ENCODE data around the gene DNAJB8.

Gene DNAJB8

DNA sequence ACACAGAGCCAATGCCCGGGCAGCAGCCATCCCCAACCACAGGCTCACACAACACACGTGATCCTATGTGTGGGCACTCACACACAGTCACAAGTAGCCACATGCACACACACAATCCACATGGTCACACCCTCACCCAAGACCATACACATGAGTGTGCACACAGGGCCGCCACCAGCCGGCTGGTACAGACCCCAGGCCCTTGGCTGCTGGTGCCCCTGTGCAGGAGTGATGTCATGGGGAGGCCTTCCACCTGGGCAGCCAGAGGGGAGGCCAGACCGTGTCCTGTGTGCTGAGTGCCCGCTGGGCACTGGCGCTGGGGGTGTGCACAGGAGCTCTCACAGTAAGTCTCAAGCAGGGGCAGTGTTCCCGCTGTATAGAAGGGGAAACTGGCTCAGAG lies 36.9 kb downstream of the DNAJB8 start:
- no peak overlapping the region for H3K4me2 ChIP-seq (ENCODE audit: insufficient read depth, low read length, poor library complexity, severe bottlenecking)
- peak overlapping the region; percentile 82 for H2BK15ac ChIP-seq (ENCODE audit: low read length)
- H3K9ac ChIP-seq (ENCODE audit: low read depth, low read length, poor library complexity), result peak overlapping the region; percentile 74
- peak overlapping the region; percentile 69 for H3K18ac ChIP-seq (ENCODE audit: low read length)
- no peak overlapping the region for H3K27ac ChIP-seq (replicated peaks; ENCODE audit: low read length)
- H3K79me1 ChIP-seq (ENCODE audit: low read depth, low read length), result no peaks in the 10 kb centered on the region
- H4K91ac ChIP-seq (ENCODE audit: low read depth, low read length, poor library complexity), result no peak overlapping the region
- no peaks in the 10 kb centered on the region for H3K36me3 ChIP-seq (replicated peaks in 1 of 2; ENCODE audit: control insufficient read depth in 2 of 2, insufficient read depth in 2 of 2, low read length in 2 of 2)
- no peak overlapping the region for H3K4ac ChIP-seq (ENCODE audit: low read length)
- no peak for DNase-seq (ENCODE audit: low spot score)
- peaks cover 3 to 94% (median 73%) of the 10 kb centered on the region in 3 experiments for H3K27me3 ChIP-seq (ENCODE audit: control insufficient read depth in 3 of 3, insufficient read depth in 3 of 3, low read depth in 1 of 3, low read length in 3 of 3)
- H3K14ac ChIP-seq (ENCODE audit: low read length), result peak overlapping the region; percentile 73
- no peak overlapping the region for H2BK120ac ChIP-seq (ENCODE audit: low read depth, low read length)
- H4K8ac ChIP-seq (ENCODE audit: low read depth, low read length), result no peak overlapping the region
- H2AFZ ChIP-seq (ENCODE audit: low read length), result no peak overlapping the region
- H3K9me3 ChIP-seq (replicated peaks in 1 of 2; ENCODE audit: control insufficient read depth in 2 of 2, insufficient read depth in 1 of 2, low read depth in 1 of 2, low read length in 2 of 2), result no peaks in the 10 kb centered on the region
- H3K23ac ChIP-seq (ENCODE audit: low read depth, low read length, poor library complexity), result no peak overlapping the region
- H3K4me3 ChIP-seq (ENCODE audit: low read length in 2 of 2), result no peak overlapping the region
- WGBS, 2 donors (ENCODE audit: extremely low coverage in 2 of 2, insufficient read length in 2 of 2, insufficient replicate concordance in 1 of 2), result no CpG with 5 or more reads among the region's 8 CpGs
- no peak overlapping the region for H2BK12ac ChIP-seq (ENCODE audit: low read length)
- peak overlapping the region; percentile 88 for H2AK5ac ChIP-seq (ENCODE audit: low read depth, low read length)
- no peak overlapping the region for H2BK5ac ChIP-seq (ENCODE audit: low read length)
- H3K4me1 ChIP-seq (ENCODE audit: control insufficient read depth in 2 of 2, insufficient read depth in 1 of 2, low read depth in 1 of 2, low read length in 2 of 2), result peaks cover 18 to 25% of the 10 kb centered on the region in 2 donors

DNA sequence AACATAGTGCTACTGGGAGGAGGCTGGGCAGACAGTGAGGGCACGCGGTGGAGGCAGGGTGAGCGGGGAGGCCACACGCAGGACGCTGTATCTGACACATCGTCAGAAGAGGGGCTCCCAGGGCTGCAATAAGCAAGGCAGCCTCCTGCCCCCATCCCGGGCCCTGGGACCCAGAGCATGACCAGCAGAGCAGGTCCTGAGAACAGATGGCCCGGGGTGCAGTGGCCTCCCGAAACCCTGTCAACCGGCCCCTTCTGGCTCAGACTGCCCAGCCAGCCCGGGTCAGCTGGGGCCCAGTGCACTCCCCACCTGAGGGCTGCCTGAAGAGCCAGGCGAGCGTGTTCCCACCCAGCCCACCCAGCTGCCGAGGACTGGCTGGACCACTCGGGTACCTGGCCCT lies 37.4 kb downstream of the DNAJB8 start:
- Histone ChIP-seq H3K14ac (ENCODE audit: low read length) (no peak overlapping the region), H3K4me1 (ENCODE audit: control insufficient read depth in 2 of 2, insufficient read depth in 1 of 2, low read depth in 1 of 2, low read length in 2 of 2) (peaks cover 18 to 25% of the 10 kb centered on the region in 2 donors), H3K36me3 (replicated peaks in 1 of 2; ENCODE audit: control insufficient read depth in 2 of 2, insufficient read depth in 2 of 2, low read length in 2 of 2) (no peaks in the 10 kb centered on the region), H3K27me3 (ENCODE audit: control insufficient read depth in 3 of 3, insufficient read depth in 3 of 3, low read depth in 1 of 3, low read length in 3 of 3) (peaks cover 3 to 95% (median 73%) of the 10 kb centered on the region in 3 experiments), H2BK12ac (ENCODE audit: low read length) (no peak overlapping the region), H3K4ac (ENCODE audit: low read length) (no peak overlapping the region), H3K18ac (ENCODE audit: low read length) (peak overlapping the region; percentile 69), H2BK15ac (ENCODE audit: low read length) (peak overlapping the region; percentile 82), H3K9me3 (replicated peaks in 1 of 2; ENCODE audit: control insufficient read depth in 2 of 2, insufficient read depth in 1 of 2, low read depth in 1 of 2, low read length in 2 of 2) (no peaks in the 10 kb centered on the region), H3K9ac (ENCODE audit: low read depth, low read length, poor library complexity) (no peak overlapping the region), H4K91ac (ENCODE audit: low read depth, low read length, poor library complexity) (no peak overlapping the region), H3K79me1 (ENCODE audit: low read depth, low read length) (no peaks in the 10 kb centered on the region), H3K23ac (ENCODE audit: low read depth, low read length, poor library complexity) (no peak overlapping the region), H3K4me2 (ENCODE audit: insufficient read depth, low read length, poor library complexity, severe bottlenecking) (no peak overlapping the region), H2AFZ (ENCODE audit: low read length) (no peak overlapping the region), H2BK5ac (ENCODE audit: low read length) (no peak overlapping the region), H3K4me3 (ENCODE audit: low read length in 2 of 2) (no peak overlapping the region), H3K27ac (replicated peaks; ENCODE audit: low read length) (no peak overlapping the region), H2BK120ac (ENCODE audit: low read depth, low read length) (no peak overlapping the region), H2AK5ac (ENCODE audit: low read depth, low read length) (no peak overlapping the region), H4K8ac (ENCODE audit: low read depth, low read length) (no peak overlapping the region)
- DNase-seq (ENCODE audit: low spot score), result no peak
- no CpG with 5 or more reads among the region's 15 CpGs for WGBS, 2 donors (ENCODE audit: extremely low coverage in 2 of 2, insufficient read length in 2 of 2, insufficient replicate concordance in 1 of 2)

DNA sequence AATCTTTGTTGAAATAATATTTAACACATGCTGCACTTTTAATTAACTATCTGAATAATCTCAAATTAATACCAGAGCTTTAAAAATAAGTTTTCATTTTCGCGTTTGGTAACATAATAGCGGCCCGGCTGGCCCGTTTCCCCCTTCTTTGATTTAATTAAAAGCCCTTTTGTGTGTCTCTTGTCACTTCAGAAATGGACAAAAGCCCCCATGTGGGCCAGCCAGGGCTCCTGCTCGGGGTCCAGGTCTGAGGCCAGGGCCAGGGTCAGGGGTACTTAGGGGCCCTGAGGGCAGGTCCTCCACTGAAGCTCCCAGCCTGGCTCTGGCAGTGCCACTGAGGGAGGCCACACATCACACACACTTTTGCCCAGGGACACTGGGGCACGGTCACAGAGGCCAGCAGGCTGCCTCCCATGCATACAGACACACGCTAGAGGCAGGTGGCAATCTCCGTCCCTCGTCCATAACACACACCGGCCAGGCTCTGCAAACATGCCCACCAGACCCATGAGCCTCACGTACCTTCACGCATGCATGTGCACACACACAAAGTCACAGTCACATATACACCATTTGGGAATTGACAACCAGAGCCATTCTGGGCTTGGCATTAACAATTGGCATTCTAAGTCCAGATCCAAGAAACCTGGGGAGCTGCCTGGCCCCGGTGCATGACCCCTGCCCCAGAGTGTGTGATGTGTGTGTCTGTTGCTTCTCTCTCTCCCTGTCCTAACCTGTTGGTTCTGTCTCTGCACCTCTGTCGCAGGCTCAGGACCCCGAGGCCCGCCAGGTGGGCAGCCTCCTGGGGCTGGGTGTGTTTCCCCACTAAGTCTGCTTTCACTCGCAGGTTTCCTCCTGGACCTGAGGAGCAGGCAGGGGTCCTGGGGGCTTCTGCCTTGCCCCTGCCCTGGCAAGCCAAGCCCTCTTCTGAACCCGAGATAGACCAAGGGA lies 38.5 kb downstream of the DNAJB8 start:
- H3K27me3 ChIP-seq (ENCODE audit: control insufficient read depth in 3 of 3, insufficient read depth in 3 of 3, low read depth in 1 of 3, low read length in 3 of 3), result peaks cover 3 to 94% (median 68%) of the 10 kb centered on the region in 3 experiments

DNA sequence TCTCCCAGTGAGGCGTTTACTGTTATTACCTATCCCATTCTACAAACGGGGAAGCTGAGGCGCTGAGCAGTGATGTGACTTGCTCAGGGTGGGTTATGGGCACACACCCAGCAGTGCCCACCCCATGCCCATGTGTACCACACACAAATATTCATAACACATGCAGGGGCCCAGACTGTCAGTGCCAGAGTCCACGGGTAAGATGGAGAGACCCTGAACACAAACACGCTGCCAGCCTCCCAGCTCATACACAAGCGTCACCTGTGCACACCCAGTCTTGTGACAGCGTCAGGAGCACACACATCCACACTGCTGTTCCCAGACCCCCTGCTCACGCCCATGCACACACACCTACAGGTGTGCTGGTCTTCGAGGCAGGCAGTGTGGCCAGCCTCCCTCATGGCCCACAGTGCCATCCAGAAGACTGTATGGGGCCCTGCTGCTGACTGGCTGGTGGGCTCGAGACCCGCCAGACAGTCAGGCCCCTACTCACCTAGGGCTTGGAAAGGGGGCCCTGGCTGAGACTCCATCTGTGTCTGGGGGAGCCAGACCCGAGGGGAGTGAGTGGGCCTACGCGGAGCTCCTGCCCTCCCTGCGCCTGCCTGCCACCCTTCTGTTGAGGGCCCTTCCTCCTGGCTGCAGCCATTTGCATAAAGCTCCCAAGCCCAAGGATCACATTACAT lies 39.4 kb downstream of the DNAJB8 start:
- Histone ChIP-seq H3K9ac (ENCODE audit: low read depth, low read length, poor library complexity) (no peak overlapping the region), H3K4me3 (ENCODE audit: low read length in 2 of 2) (no peak overlapping the region), H3K27ac (replicated peaks; ENCODE audit: low read length) (no peak overlapping the region), H2AFZ (ENCODE audit: low read length) (no peak overlapping the region), H2BK12ac (ENCODE audit: low read length) (no peak overlapping the region), H2BK5ac (ENCODE audit: low read length) (no peak overlapping the region), H3K9me3 (replicated peaks in 1 of 2; ENCODE audit: control insufficient read depth in 2 of 2, insufficient read depth in 1 of 2, low read depth in 1 of 2, low read length in 2 of 2) (no peaks in the 10 kb centered on the region), H2BK120ac (ENCODE audit: low read depth, low read length) (no peak overlapping the region), H2AK5ac (ENCODE audit: low read depth, low read length) (no peak overlapping the region), H3K14ac (ENCODE audit: low read length) (peak overlapping the region; percentile 0), H3K4ac (ENCODE audit: low read length) (no peak overlapping the region), H3K23ac (ENCODE audit: low read depth, low read length, poor library complexity) (no peak overlapping the region), H3K79me1 (ENCODE audit: low read depth, low read length) (no peaks in the 10 kb centered on the region), H3K18ac (ENCODE audit: low read length) (peak overlapping the region; percentile 74), H3K4me2 (ENCODE audit: insufficient read depth, low read length, poor library complexity, severe bottlenecking) (no peak overlapping the region), H3K36me3 (replicated peaks in 1 of 2; ENCODE audit: control insufficient read depth in 2 of 2, insufficient read depth in 2 of 2, low read length in 2 of 2) (no peaks in the 10 kb centered on the region), H4K91ac (ENCODE audit: low read depth, low read length, poor library complexity) (no peak overlapping the region), H3K4me1 (ENCODE audit: control insufficient read depth in 2 of 2, insufficient read depth in 1 of 2, low read depth in 1 of 2, low read length in 2 of 2) (peaks cover 11 to 15% of the 10 kb centered on the region in 2 donors), H3K27me3 (ENCODE audit: control insufficient read depth in 3 of 3, insufficient read depth in 3 of 3, low read depth in 1 of 3, low read length in 3 of 3) (peaks cover 3 to 96% (median 65%) of the 10 kb centered on the region in 3 experiments), H4K8ac (ENCODE audit: low read depth, low read length) (no peak overlapping the region), H2BK15ac (ENCODE audit: low read length) (no peak overlapping the region)
- DNase-seq (ENCODE audit: low spot score), result no peak
- no CpG with 5 or more reads among the region's 15 CpGs for WGBS, 2 donors (ENCODE audit: extremely low coverage in 2 of 2, insufficient read length in 2 of 2, insufficient replicate concordance in 1 of 2)

More for the DNA sequence above, 38.5 kb downstream of the DNAJB8 start:
- Histone ChIP-seq H2BK15ac (ENCODE audit: low read length) (peak overlapping the region; percentile 52), H2AFZ (ENCODE audit: low read length) (no peak overlapping the region), H3K9ac (ENCODE audit: low read depth, low read length, poor library complexity) (no peak overlapping the region), H3K79me1 (ENCODE audit: low read depth, low read length) (no peaks in the 10 kb centered on the region), H3K4me3 (ENCODE audit: low read length in 2 of 2) (no peak overlapping the region), H2BK120ac (ENCODE audit: low read depth, low read length) (no peak overlapping the region), H2BK12ac (ENCODE audit: low read length) (no peak overlapping the region), H3K14ac (ENCODE audit: low read length) (no peak overlapping the region), H3K4ac (ENCODE audit: low read length) (no peak overlapping the region), H3K23ac (ENCODE audit: low read depth, low read length, poor library complexity) (no peak overlapping the region), H3K4me1 (ENCODE audit: control insufficient read depth in 2 of 2, insufficient read depth in 1 of 2, low read depth in 1 of 2, low read length in 2 of 2) (peaks cover 14 to 16% of the 10 kb centered on the region in 2 donors), H2BK5ac (ENCODE audit: low read length) (no peak overlapping the region), H3K27ac (replicated peaks; ENCODE audit: low read length) (no peak overlapping the region), H3K4me2 (ENCODE audit: insufficient read depth, low read length, poor library complexity, severe bottlenecking) (no peak overlapping the region), H3K36me3 (replicated peaks in 1 of 2; ENCODE audit: control insufficient read depth in 2 of 2, insufficient read depth in 2 of 2, low read length in 2 of 2) (no peaks in the 10 kb centered on the region), H4K91ac (ENCODE audit: low read depth, low read length, poor library complexity) (no peak overlapping the region), H3K9me3 (replicated peaks in 1 of 2; ENCODE audit: control insufficient read depth in 2 of 2, insufficient read depth in 1 of 2, low read depth in 1 of 2, low read length in 2 of 2) (no peaks in the 10 kb centered on the region), H2AK5ac (ENCODE audit: low read depth, low read length) (no peak overlapping the region), H3K18ac (ENCODE audit: low read length) (no peak overlapping the region), H4K8ac (ENCODE audit: low read depth, low read length) (no peak overlapping the region)
- WGBS, 2 donors (ENCODE audit: extremely low coverage in 2 of 2, insufficient read length in 2 of 2, insufficient replicate concordance in 1 of 2), result no CpG with 5 or more reads among the region's 19 CpGs
- no peak for DNase-seq (ENCODE audit: low spot score)
